IPS-20b (cell line): ENCODE measurements around the gene DUSP7.

Experiments used
- H3K27ac ChIP-seq: one replicate; pipeline ENCODE4 v1.5.1; 2013; ENCODE audit warnings: low read length
- H3K27me3 ChIP-seq: 2 replicates; pipeline ENCODE4 v1.6.1; 2013; ENCODE audit warnings: mild to moderate bottlenecking, low read length, inconsistent platforms; ENCODE audit not compliant: insufficient read depth
- H3K36me3 ChIP-seq: 2 replicates; pipeline ENCODE4 v1.6.1; 2013; ENCODE audit warnings: low read depth, mild to moderate bottlenecking, inconsistent platforms, low read length, moderate library complexity; ENCODE audit not compliant: insufficient read depth
- H3K4me1 ChIP-seq: 2 replicates; pipeline ENCODE4 v1.6.1; 2013; ENCODE audit warnings: mild to moderate bottlenecking, control low read depth, inconsistent platforms, low read length, moderate library complexity; ENCODE audit not compliant: insufficient read depth
- H3K4me3 ChIP-seq: 2 replicates; pipeline ENCODE4 v1.5.1; 2013; ENCODE audit warnings: mild to moderate bottlenecking, low read length, inconsistent platforms
- H3K9ac ChIP-seq: 2 replicates; pipeline ENCODE4 v1.6.1; 2013; ENCODE audit warnings: low read depth, mild to moderate bottlenecking, inconsistent platforms, low read length, moderate library complexity
- H3K9me3 ChIP-seq: 2 replicates; pipeline ENCODE4 v1.6.1; 2013; ENCODE audit warnings: mild to moderate bottlenecking, low read depth, low read length, inconsistent platforms; ENCODE audit not compliant: insufficient read depth

DUSP7 gene

GRCh38 chr3:52019352-52020080, 36.9 kb downstream of the DUSP7 start:
- no peak overlapping the region for H3K27ac ChIP-seq
- no peaks in the 10 kb centered on the region for H3K27me3 ChIP-seq
- no peak overlapping the region for H3K9ac ChIP-seq
- no peaks in the 10 kb centered on the region for H3K9me3 ChIP-seq
- H3K36me3 ChIP-seq: no peaks in the 10 kb centered on the region
- no peak overlapping the region for H3K4me3 ChIP-seq
- H3K4me1 ChIP-seq: no peaks in the 10 kb centered on the region

DNA sequence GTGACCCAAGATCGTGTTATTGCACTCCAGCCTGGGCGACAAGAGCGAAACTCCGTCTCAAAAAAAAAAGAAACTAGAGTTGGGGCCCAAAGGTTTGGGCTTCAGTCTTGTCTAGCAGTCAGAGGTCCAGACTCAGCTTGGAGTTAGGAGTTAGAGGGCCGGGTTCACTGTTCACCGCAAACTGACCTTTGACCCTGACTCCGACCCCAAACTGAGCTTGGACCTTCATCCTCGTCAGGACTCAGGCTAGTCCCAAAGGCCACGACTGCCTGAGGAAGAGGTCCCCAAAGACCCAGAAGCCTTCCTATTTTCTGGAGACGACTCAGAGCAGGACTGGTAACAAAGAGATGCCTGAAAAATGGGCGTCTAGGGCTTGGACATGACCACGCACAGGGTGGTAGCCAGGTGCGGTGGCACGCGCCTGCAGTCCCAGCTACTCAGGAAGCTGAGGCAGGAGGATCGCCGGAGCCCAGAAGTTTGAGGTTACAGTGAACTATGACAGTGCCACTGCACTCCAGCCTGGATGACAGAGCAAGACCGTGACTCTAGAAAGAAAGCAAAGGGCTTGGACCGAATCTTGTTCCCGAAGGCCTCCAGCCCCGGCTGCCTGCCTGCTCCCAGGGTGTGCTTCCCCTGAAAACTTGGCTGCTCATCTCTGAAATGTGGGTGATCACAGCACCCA, 37.9 kb downstream of the DUSP7 start:
- Histone ChIP-seq H3K9me3 (no peaks in the 10 kb centered on the region), H3K9ac (no peak overlapping the region), H3K27me3 (no peaks in the 10 kb centered on the region), H3K36me3 (no peaks in the 10 kb centered on the region), H3K27ac (no peak overlapping the region), H3K4me3 (no peak overlapping the region), H3K4me1 (no peaks in the 10 kb centered on the region)

DNA sequence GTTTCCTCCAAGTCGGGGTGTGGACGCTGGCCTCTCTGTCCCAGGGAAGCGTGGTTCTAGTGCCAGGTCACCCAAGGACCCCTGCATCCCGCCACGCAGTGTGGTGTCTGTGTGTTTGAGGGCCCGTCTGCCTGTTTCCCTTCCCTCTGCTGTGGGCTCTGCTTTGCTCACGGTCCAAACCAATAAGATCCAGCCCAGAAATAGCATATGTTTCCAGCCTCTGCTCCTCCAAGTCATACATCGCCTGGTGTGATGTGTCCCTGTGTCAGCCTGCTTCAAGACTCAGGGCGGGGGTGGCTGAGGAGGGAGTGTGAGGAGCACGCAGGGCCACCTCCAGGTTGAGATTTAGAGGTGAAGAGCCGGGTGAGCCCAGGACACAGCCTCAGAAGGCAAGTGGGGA, 38.8 kb downstream of the DUSP7 start:
- Histone ChIP-seq H3K9me3 (no peaks in the 10 kb centered on the region), H3K4me3 (no peak overlapping the region), H3K9ac (no peak overlapping the region), H3K27me3 (no peaks in the 10 kb centered on the region), H3K4me1 (no peaks in the 10 kb centered on the region), H3K27ac (no peak overlapping the region), H3K36me3 (no peaks in the 10 kb centered on the region)

DNA sequence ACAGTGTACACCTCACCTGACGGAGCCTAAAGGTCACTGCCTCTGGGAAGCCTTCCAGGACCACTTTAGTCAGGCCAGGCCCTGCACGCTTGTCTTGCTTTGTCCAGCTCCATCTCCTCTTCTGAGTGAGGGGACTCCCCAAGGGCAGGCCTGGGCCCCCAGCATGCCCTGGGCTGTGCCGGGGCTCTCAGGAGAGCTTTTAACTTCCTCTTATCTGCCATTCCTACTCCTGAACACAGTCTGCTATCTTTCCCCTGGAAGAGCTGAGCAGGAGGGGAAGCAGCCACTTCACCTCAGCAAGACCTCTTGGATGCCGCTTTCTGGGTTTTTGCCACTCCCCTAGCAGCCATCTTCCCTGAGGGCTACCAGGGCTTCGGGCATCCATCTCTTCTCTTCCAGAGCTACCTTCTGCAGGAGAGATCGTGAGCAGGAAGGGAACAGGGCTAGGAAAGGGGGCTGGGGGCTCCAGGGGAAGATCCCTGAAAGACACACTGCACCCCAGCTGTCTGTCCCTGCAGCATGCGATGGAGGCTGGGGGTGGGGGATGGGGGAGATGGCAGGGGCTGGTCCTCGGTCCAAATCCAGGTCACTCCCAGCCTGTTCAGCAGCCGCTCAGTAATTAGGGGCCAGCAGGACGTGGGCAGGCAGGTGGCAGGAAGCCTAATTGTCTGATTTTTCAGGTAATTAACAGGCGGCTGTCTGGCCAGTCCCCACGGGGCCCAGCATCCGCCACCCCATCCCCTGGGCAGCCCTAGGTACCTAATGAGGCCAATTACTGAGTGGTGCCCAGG, 40.7 kb downstream of the DUSP7 start:
- H3K4me3 ChIP-seq: no peak overlapping the region
- H3K9me3 ChIP-seq: no peaks in the 10 kb centered on the region
- H3K27ac ChIP-seq: no peak overlapping the region
- H3K36me3 ChIP-seq: no peaks in the 10 kb centered on the region
- no peaks in the 10 kb centered on the region for H3K27me3 ChIP-seq
- H3K4me1 ChIP-seq: no peaks in the 10 kb centered on the region
- no peak overlapping the region for H3K9ac ChIP-seq

GRCh38 chr3:52014613-52015012, 41.8 kb downstream of the DUSP7 start:
- no peak overlapping the region for H3K27ac ChIP-seq
- no peaks in the 10 kb centered on the region for H3K9me3 ChIP-seq
- no peaks in the 10 kb centered on the region for H3K4me1 ChIP-seq
- no peak overlapping the region for H3K4me3 ChIP-seq
- no peak overlapping the region for H3K9ac ChIP-seq
- no peaks in the 10 kb centered on the region for H3K27me3 ChIP-seq
- H3K36me3 ChIP-seq: no peaks in the 10 kb centered on the region

DNA sequence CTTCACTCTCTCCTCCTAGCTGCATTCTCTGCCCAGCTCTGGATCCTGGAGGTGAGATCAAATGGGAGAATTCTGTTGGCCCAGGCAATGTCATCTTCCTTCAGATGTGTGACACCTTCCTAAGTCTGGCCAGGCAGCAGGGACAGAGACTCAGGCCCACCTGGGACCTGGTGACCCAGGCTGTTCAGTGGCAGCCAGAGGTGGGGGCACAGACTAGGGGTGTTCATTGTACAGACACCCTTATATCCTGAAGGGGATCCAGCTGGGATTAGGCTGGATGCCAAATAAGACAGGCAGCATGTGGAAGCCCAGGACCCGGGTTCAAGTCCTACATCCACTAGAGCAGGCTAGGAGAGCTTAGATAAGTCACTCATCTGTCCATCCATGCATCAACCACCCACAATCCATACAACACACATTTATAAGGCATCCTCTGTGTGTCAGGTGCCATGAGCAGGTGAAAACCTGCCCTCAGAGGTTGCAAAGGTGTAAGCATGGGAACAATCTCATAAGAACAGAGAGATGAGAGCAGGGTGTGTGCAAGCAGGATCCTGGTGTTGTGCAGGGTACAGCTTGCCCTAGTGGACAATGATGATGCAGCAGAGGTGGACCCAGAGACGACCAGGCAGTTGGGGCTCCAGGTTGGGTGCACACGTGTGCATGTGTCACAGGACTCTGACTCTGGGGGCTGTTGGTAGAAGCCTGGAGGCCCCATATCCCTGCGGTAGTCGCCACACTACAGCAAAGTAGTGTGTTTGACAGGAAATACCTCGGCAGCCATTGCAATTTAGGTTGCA, 42.4 kb downstream of the DUSP7 start:
- no peak overlapping the region for H3K9ac ChIP-seq
- H3K4me3 ChIP-seq: no peak overlapping the region
- no peak overlapping the region for H3K27ac ChIP-seq
- H3K27me3 ChIP-seq: no peaks in the 10 kb centered on the region
- H3K9me3 ChIP-seq: no peaks in the 10 kb centered on the region
- no peaks in the 10 kb centered on the region for H3K4me1 ChIP-seq
- no peaks in the 10 kb centered on the region for H3K36me3 ChIP-seq

DNA sequence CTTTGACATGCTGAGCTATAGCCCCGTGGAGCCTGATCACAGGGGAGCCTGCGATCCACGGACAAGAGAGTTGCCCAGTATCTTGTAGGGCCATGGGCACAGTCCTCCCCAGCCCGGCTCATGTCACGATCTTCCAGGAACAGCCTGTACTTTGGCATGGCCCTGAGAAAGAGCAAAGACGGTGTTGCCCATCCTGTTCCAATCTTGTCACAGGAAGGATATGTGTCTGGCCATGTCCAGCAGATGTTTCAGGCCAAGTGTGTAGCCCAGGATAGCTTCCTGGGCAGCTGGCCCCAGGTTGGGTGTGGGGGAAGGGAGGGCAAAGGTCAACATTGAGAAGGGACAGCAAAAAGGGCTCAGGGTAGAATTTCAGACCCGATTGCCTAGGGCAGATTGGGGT, 43.7 kb downstream of the DUSP7 start:
- Histone ChIP-seq H3K27ac (no peak overlapping the region), H3K36me3 (no peaks in the 10 kb centered on the region), H3K9ac (no peak overlapping the region), H3K4me3 (no peak overlapping the region), H3K27me3 (no peaks in the 10 kb centered on the region), H3K9me3 (no peaks in the 10 kb centered on the region), H3K4me1 (no peaks in the 10 kb centered on the region)

- Histone ChIP-seq H3K27me3 (no peaks in the 10 kb centered on the region), H3K4me1 (peaks cover 10% of the 10 kb centered on the region), H3K4me3 (no peak overlapping the region), H3K9ac (no peak overlapping the region), H3K9me3 (no peaks in the 10 kb centered on the region), H3K27ac (no peak overlapping the region), H3K36me3 (no peaks in the 10 kb centered on the region)
Measured at GRCh38 chr3:52010431-52010830, 45.9 kb downstream of the DUSP7 start.

GRCh38 chr3:52007291-52007690, 49.1 kb downstream of the DUSP7 start:
- H3K27me3 ChIP-seq: no peaks in the 10 kb centered on the region
- no peak overlapping the region for H3K27ac ChIP-seq
- H3K9me3 ChIP-seq: no peaks in the 10 kb centered on the region

DNA sequence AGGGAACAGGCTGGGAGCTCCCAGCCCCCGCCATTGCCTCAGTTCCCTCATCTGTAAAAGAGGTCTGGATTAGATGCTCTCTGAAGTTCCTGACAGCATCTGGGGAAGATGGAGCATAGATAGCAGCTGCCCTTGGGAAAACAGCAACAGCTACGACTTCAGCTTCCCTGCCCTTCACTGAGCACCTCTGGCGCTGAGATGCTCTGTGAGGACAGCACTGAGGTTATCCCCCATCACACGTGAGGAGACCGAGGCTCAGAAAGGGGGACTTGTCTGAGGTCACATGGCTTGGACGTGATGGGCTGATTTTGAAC, 49.6 kb downstream of the DUSP7 start:
- Histone ChIP-seq H3K4me3 (no peak overlapping the region), H3K36me3 (no peaks in the 10 kb centered on the region), H3K27ac (no peak overlapping the region), H3K27me3 (no peaks in the 10 kb centered on the region), H3K9ac (no peak overlapping the region), H3K4me1 (peaks cover 16% of the 10 kb centered on the region), H3K9me3 (no peaks in the 10 kb centered on the region)

More at GRCh38 chr3:52007291-52007690, 49.1 kb downstream of the DUSP7 start:
- Histone ChIP-seq H3K4me1 (peaks cover 16% of the 10 kb centered on the region), H3K4me3 (no peak overlapping the region), H3K36me3 (no peaks in the 10 kb centered on the region), H3K9ac (no peak overlapping the region)

GRCh38 chr3:52006017-52006819, 50.2 kb downstream of the DUSP7 start:
- Histone ChIP-seq H3K9ac (peak overlapping the region; percentile 60; the same call in 1 of the 2 replicates), H3K27ac (peak overlapping the region; percentile 64), H3K27me3 (no peaks in the 10 kb centered on the region), H3K4me1 (peaks cover 18% of the 10 kb centered on the region), H3K9me3 (no peaks in the 10 kb centered on the region), H3K4me3 (peak overlapping the region; percentile 59; the same call in 1 of the 2 replicates), H3K36me3 (no peaks in the 10 kb centered on the region)
